Caco-2 (cell line): ENCODE measurements around the gene FAM53A. TPM values are rescaled to one million over a fixed set of nuclear protein-coding genes. Genes with fewer than 3 reads are reported as not detected.

ENCODE experiments used
- BruUV-seq: library from RNA; stranded (reverse); fragments of 400-500 nt; replicated peaks from 2 replicates; lab custom pipeline; 2021; lab: Mats Ljungman, UMichigan
- CTCF ChIA-PET: fragments of 300-600 bp; sonication (Branson Sonifier 250); formaldehyde crosslinking; loops from one replicate; lab custom pipeline; 2022; ENCODE audit warnings: antibody characterized with exemption; lab: Charles Lee
- POLR2A ChIA-PET: fragments of 300-600 bp; sonication (Branson Sonifier 250); formaldehyde crosslinking; loops from one replicate; lab custom pipeline; 2022; ENCODE audit warnings: antibody characterized with exemption; lab: Charles Lee
- DNase-seq, 2 experiments: peaks; one replicate each; pipeline versions ENCODE4 v3.0.0 to v3.0.0-alpha.2; 2020 to 2022
- H3K27me3 ChIP-seq: replicated peaks from 2 replicates; pipeline ENCODE4 v1.6.0; 2011; ENCODE audit warnings: low read length; ENCODE audit not compliant: control insufficient read depth, insufficient read depth
- H3K36me3 ChIP-seq: 2 replicates; pipeline ENCODE4 v1.5.1; 2011; ENCODE audit warnings: low read length; ENCODE audit not compliant: control insufficient read depth, insufficient read depth
- H3K4me1 ChIP-seq: fragments of 250-450 bp; sonication (Bioruptor Pico); 2 replicates; pipeline ENCODE4 v1.5.1; 2020; ENCODE audit warnings: mild to moderate bottlenecking
- H3K4me3 ChIP-seq: 2 replicates; pipeline ENCODE4 v1.5.1; 2011; ENCODE audit warnings: low read depth, mild to moderate bottlenecking, control low read depth, low read length
- H3K9me3 ChIP-seq: fragments of 250-450 bp; sonication (Bioruptor Pico); 2 replicates; pipeline ENCODE4 v1.5.1; 2020; ENCODE audit warnings: mild to moderate bottlenecking, moderate library complexity
- H3K27ac Mint-ChIP-seq: one replicate; pipeline ENCODE4 v1.8.0; 2022; ENCODE audit warnings: mixed read lengths; ENCODE audit not compliant: unreplicated experiment
- H3K27me3 Mint-ChIP-seq: one replicate; pipeline ENCODE4 v1.8.0; 2022; ENCODE audit warnings: mixed read lengths; ENCODE audit not compliant: insufficient read depth, unreplicated experiment
- H3K36me3 Mint-ChIP-seq: one replicate; pipeline ENCODE4 v1.8.0; 2022; ENCODE audit warnings: mild to moderate bottlenecking, mixed read lengths; ENCODE audit not compliant: insufficient read depth, unreplicated experiment
- H3K4me1 Mint-ChIP-seq: one replicate; pipeline ENCODE4 v1.8.0; 2022; ENCODE audit warnings: low read depth, mixed read lengths; ENCODE audit not compliant: unreplicated experiment
- H3K4me3 Mint-ChIP-seq: one replicate; pipeline ENCODE4 v1.8.0; 2022; ENCODE audit warnings: mild to moderate bottlenecking, moderate library complexity, mixed read lengths; ENCODE audit not compliant: unreplicated experiment
- H3K9me3 Mint-ChIP-seq: one replicate; pipeline ENCODE4 v1.8.0; 2022; ENCODE audit warnings: mixed read lengths; ENCODE audit not compliant: unreplicated experiment
- intact Hi-C: fragments of 100-400 bp; cut with micrococcal nuclease; formaldehyde crosslinking; loops from one replicate; pipeline ENCODE4 v1.10.0; 2022; ENCODE audit not compliant: unreplicated experiment
- total RNA-seq: library from RNA; stranded (reverse); gene quantifications from 2 replicates; pipeline ENCODE4 v1.2.3, GENCODE V29; 2022
- TF ChIP-seq, protein P1 (sequence below), 2 experiments: fragments of 200-600 bp in 1 of 2; IDR thresholded peaks; 1 replicate in 1 of 2; 2 replicates in 1 of 2; pipeline versions ENCODE4 v1.5.1 to v1.8.0; 2011 to 2022; ENCODE audit warnings: antibody characterized with exemption in 1 of 2, control low read depth in 1 of 2, inconsistent platforms in 1 of 2, low read depth in 1 of 2, low read length in 1 of 2, mild to moderate bottlenecking in 1 of 2, moderate library complexity in 1 of 2; ENCODE audit not compliant: insufficient read depth in 1 of 2, severe bottlenecking in 1 of 2, unreplicated experiment in 1 of 2

The FAM53A gene
- total RNA-seq, 1 experiment from 2014 or later: 4.1 TPM

DNA sequence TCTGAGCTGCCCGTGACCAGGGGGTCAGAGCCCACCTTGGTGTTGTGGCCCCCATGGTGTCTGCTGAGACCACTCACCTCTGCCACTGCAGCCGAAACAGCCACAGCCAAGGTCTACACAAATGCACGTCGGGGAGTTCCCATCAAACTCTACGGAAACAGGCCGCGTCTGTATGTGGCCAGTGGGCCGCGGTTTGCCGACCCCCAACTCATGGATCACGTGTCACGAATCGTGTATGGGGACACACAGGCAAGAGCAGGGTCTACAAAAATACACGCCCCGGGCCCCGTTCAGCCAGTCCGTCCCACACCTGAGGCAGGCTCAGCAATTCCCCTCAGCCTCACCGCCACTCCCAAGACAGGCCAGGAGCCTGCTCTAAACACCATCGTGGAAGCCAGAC, 53.8 kb downstream of the FAM53A start:
- no peaks in the 10 kb centered on the region for H3K27me3 ChIP-seq
- peaks cover 4% of the 10 kb centered on the region; the same call in 1 of the 2 replicates for H3K9me3 ChIP-seq
- no peak overlapping the region for H3K4me3 ChIP-seq
- H3K4me3 Mint-ChIP-seq: no peak overlapping the region
- intact Hi-C loops: no loop called here
- no TSS peak for BruUV-seq
- H3K27ac Mint-ChIP-seq: no peak overlapping the region
- no peaks in the 10 kb centered on the region for H3K9me3 Mint-ChIP-seq
- H3K4me1 ChIP-seq: no peaks in the 10 kb centered on the region
- DNase-seq: no peak
- H3K36me3 ChIP-seq: no peaks in the 10 kb centered on the region
- ChIA-PET POLR2A (no interaction called here), CTCF (interaction anchor here (0.7 kb wide), 2 partner anchors 71 to 143 kb away, joined by 5 to 6 read pairs; no protein-coding TSS in a partner anchor)
- H3K4me1 Mint-ChIP-seq: no peaks in the 10 kb centered on the region
- H3K36me3 Mint-ChIP-seq: no peaks in the 10 kb centered on the region
- TF ChIP-seq, protein P1, sequence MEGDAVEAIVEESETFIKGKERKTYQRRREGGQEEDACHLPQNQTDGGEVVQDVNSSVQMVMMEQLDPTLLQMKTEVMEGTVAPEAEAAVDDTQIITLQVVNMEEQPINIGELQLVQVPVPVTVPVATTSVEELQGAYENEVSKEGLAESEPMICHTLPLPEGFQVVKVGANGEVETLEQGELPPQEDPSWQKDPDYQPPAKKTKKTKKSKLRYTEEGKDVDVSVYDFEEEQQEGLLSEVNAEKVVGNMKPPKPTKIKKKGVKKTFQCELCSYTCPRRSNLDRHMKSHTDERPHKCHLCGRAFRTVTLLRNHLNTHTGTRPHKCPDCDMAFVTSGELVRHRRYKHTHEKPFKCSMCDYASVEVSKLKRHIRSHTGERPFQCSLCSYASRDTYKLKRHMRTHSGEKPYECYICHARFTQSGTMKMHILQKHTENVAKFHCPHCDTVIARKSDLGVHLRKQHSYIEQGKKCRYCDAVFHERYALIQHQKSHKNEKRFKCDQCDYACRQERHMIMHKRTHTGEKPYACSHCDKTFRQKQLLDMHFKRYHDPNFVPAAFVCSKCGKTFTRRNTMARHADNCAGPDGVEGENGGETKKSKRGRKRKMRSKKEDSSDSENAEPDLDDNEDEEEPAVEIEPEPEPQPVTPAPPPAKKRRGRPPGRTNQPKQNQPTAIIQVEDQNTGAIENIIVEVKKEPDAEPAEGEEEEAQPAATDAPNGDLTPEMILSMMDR (IDR thresholded peaks at IDR 0.05; ENCODE audit: insufficient read depth in 1 of 2, low read depth in 1 of 2, low read length in 1 of 2, severe bottlenecking in 1 of 2, unreplicated experiment in 1 of 2): no peak
- peaks cover 3% of the 10 kb centered on the region for H3K27me3 Mint-ChIP-seq

DNA sequence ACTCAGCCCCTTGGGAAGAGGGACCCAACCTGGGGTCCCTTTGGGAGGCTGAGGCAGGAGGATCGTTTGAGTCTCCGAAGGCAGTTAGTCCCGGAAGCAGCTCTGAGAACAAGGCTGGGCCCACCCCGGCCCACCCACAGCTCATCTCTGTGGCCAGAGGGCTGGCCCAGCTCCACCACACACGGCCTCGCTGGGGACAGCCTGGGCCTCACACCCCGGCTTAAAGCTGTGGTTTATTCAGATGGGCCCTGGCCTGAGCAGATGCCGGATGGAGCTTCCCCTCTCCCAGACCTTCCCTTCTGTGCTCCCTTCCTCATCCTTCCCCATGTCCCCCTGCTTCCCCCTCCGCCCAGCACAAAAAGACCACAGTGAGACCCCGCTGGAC, 54.4 kb downstream of the FAM53A start:
- Histone ChIP-seq H3K4me1 (no peaks in the 10 kb centered on the region), H3K9me3 (peaks cover 4% of the 10 kb centered on the region; the same call in 1 of the 2 replicates), H3K4me3 (no peak overlapping the region), H3K27me3 (no peaks in the 10 kb centered on the region), H3K36me3 (no peaks in the 10 kb centered on the region)
- Mint-ChIP-seq H3K27me3 (peaks cover 3% of the 10 kb centered on the region), H3K36me3 (no peaks in the 10 kb centered on the region), H3K9me3 (no peaks in the 10 kb centered on the region), H3K4me1 (no peaks in the 10 kb centered on the region), H3K27ac (no peak overlapping the region), H3K4me3 (no peak overlapping the region)
- DNase-seq: no peak
- no TSS peak for BruUV-seq
- POLR2A ChIA-PET: no interaction called here
- CTCF ChIA-PET: interaction anchor here (0.6 to 1.2 kb wide), 4 partner anchors 71 to 432 kb away, joined by 3 to 6 read pairs (median 4); no protein-coding TSS in a partner anchor
- intact Hi-C loops: loop anchor here (1.0 kb wide), 1 partner anchor 273 kb away; no protein-coding TSS in a partner anchor
- TF ChIP-seq, protein P1 (IDR thresholded peaks at IDR 0.05; ENCODE audit: insufficient read depth in 1 of 2, low read depth in 1 of 2, low read length in 1 of 2, severe bottlenecking in 1 of 2, unreplicated experiment in 1 of 2): no peak

DNA sequence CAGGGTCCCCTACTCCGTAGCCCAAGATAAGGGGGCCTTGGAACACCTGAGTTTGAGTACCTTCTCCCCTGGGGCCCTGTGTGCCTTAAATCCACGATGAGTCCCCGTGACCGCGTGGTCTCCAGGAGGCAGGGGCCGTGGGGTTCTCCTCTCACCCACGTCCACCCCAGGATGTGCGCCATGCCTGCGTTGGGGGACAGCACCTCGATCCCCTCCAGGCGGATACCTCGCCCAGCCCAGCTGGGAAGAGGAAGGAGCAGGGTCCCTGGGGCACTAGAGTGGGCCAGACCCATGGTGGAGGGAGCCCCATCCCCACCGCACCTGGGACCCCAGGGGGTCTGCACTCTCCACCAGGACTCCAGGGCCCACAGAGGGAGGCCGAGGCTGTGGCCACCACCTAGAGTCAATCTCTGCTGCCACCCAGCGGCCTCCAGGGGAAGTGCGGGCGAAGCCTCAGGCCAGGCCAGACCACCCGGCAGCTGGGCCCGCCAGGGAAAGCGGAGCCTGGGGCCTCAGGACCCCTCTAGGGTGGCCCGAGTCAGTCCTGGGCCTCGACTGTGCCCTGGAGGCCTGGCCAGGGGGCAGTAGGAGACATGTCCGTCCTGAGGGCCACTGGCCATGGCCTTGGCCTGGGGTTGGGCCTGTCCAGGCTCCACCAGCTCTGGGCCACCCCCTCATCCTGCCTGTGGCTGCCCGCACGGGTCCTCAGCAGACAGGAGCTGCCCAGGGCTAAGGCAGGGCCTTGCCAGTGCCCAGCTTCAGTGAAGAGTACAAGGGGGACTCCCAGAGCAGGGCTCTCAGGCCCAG, 55.0 kb downstream of the FAM53A start:
- ChIA-PET POLR2A (no interaction called here), CTCF (interaction anchor here (0.6 to 1.2 kb wide), 4 partner anchors 23 to 431 kb away, joined by 3 to 4 read pairs (median 3); no protein-coding TSS in a partner anchor)
- Mint-ChIP-seq H3K27ac (no peak overlapping the region), H3K9me3 (no peaks in the 10 kb centered on the region), H3K27me3 (peaks cover 3% of the 10 kb centered on the region), H3K4me3 (no peak overlapping the region), H3K4me1 (no peaks in the 10 kb centered on the region), H3K36me3 (no peaks in the 10 kb centered on the region)
- TF ChIP-seq, protein P1 (IDR thresholded peaks at IDR 0.05; ENCODE audit: insufficient read depth in 1 of 2, low read depth in 1 of 2, low read length in 1 of 2, severe bottlenecking in 1 of 2, unreplicated experiment in 1 of 2): peak; percentile 90 to 91
- Histone ChIP-seq H3K9me3 (peaks cover 4% of the 10 kb centered on the region; the same call in 1 of the 2 replicates), H3K4me1 (no peaks in the 10 kb centered on the region), H3K27me3 (no peaks in the 10 kb centered on the region), H3K4me3 (no peak overlapping the region), H3K36me3 (no peaks in the 10 kb centered on the region)
- DNase-seq: peak; percentile 58 to 79
- intact Hi-C loops: loop anchor here (1.0 kb wide), 1 partner anchor 273 kb away; no protein-coding TSS in a partner anchor
- no TSS peak for BruUV-seq
